ENCODE data around the gene FRK. TPM values are rescaled to one million over a fixed set of nuclear protein-coding genes. Genes with fewer than 3 reads are reported as not detected.
"Not testable (repeated sequence)": the region's sequence is repeated elsewhere in the genome, so short reads cannot be mapped to it uniquely, and the experiment has no call there.

The FRK gene
- total RNA-seq, 2 donors from 2014 or later = 0.02 to 0.05 TPM

GRCh38 chr6:115969930-115970273 lies 90.8 kb downstream of the FRK start:
- no peaks in the 10 kb centered on the region for H3K9me3 Mint-ChIP-seq
- no peak overlapping the region for H3K4me3 Mint-ChIP-seq
- no peak for DNase-seq
- no peaks in the 10 kb centered on the region for H3K36me3 Mint-ChIP-seq (ENCODE audit: insufficient read depth in 2 of 2)
- ATAC-seq (replicated peaks in 1 of 2) = no peak
- H3K4me1 Mint-ChIP-seq (ENCODE audit: low read depth) = no peaks in the 10 kb centered on the region
- H3K27me3 Mint-ChIP-seq (ENCODE audit: low read depth) = peaks cover 4% of the 10 kb centered on the region
- no peak overlapping the region for H3K27ac Mint-ChIP-seq

DNA sequence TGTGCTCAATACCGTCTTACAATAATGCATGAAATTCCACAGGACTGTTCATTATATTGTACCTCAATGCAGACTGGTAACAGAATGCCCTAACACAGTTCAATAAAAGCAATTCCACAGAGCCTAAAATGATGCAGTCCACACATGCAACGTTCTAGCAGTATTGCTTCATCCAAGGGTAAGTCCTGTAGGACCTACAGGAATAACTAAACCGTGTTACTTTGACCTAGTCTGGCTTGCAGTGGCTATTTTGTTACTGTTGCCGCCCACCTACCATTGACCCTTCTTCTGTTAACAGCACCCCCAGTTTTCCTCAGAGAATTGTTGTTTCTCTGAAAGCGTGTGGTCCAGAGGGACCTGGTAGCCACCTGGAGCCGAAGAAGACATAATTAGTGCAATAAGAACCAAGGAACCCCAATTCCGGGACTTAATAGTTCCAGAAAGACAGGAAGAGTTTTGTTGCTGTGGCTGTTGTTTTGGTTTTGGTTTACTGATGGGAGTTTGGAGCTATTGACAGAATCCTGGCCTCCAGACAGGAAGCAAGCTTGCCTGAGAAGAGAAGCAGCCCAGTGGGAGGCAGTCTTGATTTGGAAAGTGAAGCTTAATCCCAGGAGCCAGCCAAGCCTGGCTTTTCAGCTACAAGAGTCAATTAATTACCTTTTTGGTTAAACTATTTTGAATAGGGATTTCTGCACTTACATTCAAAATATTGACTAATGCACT lies 91.3 kb downstream of the FRK start:
- Mint-ChIP-seq H3K27me3 (ENCODE audit: low read depth) (peaks cover 4% of the 10 kb centered on the region), H3K4me3 (no peak overlapping the region), H3K4me1 (ENCODE audit: low read depth) (no peaks in the 10 kb centered on the region), H3K27ac (no peak overlapping the region), H3K9me3 (no peaks in the 10 kb centered on the region), H3K36me3 (ENCODE audit: insufficient read depth in 2 of 2) (no peaks in the 10 kb centered on the region)
- ATAC-seq (replicated peaks in 1 of 2) = no peak
- DNase-seq = no peak

DNA sequence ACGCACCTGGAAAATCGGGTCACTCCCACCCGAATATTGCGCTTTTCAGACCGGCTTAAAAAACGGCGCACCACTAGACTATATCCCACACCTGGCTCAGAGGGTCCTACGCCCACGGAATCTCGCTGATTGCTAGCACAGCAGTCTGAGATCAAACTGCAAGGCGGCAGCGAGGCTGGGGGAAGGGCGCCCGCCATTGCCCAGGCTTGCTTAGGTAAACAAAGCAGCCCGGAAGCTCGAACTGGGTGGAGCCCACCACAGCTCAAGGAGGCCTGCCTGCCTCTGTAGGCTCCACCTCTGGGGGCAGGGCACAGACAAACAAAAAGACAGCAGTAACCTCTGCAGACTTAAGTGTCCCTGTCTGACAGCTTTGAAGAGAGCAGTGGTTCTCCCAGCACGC lies 100.4 kb downstream of the FRK start:
- not testable (repeated sequence) for H3K27me3 Mint-ChIP-seq (ENCODE audit: low read depth); H3K9me3 Mint-ChIP-seq; ATAC-seq (replicated peaks in 1 of 2); H3K27ac Mint-ChIP-seq; H3K4me3 Mint-ChIP-seq; H3K36me3 Mint-ChIP-seq (ENCODE audit: insufficient read depth in 2 of 2); H3K4me1 Mint-ChIP-seq (ENCODE audit: low read depth); DNase-seq

DNA sequence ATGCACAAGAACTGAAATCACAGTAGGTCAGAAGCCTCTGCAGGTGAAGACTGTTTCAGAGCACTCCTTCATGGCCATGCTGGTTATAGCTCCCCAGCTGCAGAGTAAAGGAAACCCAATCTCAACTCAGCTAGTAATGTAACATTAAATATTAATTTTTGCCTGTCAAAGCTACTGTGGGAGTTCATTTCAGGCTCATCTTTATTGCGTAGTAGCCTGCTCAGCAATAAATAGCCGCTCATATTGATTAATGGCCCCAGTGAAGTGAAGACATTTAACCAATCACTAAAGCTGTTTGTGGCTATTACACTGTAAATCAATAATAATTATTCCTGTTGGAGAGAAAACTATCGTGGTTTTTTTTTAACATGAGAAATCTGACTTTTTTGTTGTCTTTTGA lies 101.7 kb downstream of the FRK start:
- no peaks in the 10 kb centered on the region for H3K36me3 Mint-ChIP-seq (ENCODE audit: insufficient read depth in 2 of 2)
- ATAC-seq (replicated peaks in 1 of 2) (no peak), DNase-seq (no peak)
- H3K4me1 Mint-ChIP-seq (ENCODE audit: low read depth) = no peaks in the 10 kb centered on the region
- H3K27me3 Mint-ChIP-seq (ENCODE audit: low read depth) = no peaks in the 10 kb centered on the region
- H3K27ac Mint-ChIP-seq = no peak overlapping the region
- H3K9me3 Mint-ChIP-seq = no peaks in the 10 kb centered on the region
- no peak overlapping the region for H3K4me3 Mint-ChIP-seq

GRCh38 chr6:115954740-115955139 lies 106.0 kb downstream of the FRK start:
- Mint-ChIP-seq H3K4me3 (no peak overlapping the region), H3K36me3 (ENCODE audit: insufficient read depth in 2 of 2) (no peaks in the 10 kb centered on the region), H3K27me3 (ENCODE audit: low read depth) (no peaks in the 10 kb centered on the region), H3K4me1 (ENCODE audit: low read depth) (no peaks in the 10 kb centered on the region), H3K9me3 (peaks cover 0 to 5% of the 10 kb centered on the region in 2 donors), H3K27ac (no peak overlapping the region)
- ATAC-seq (replicated peaks in 1 of 2) = no peak
- DNase-seq = no peak

- H3K36me3 Mint-ChIP-seq (ENCODE audit: insufficient read depth in 2 of 2) = no peaks in the 10 kb centered on the region
- no peak overlapping the region for H3K4me3 Mint-ChIP-seq
Measured at GRCh38 chr6:115948751-115949150, 111.9 kb downstream of the FRK start.

GRCh38 chr6:115947966-115948541 lies 112.6 kb downstream of the FRK start:
- no peaks in the 10 kb centered on the region for H3K4me1 Mint-ChIP-seq (ENCODE audit: low read depth)
- no peak overlapping the region for H3K27ac Mint-ChIP-seq
- ATAC-seq (replicated peaks in 1 of 2) (no peak), DNase-seq (no peak)
- no peaks in the 10 kb centered on the region for H3K27me3 Mint-ChIP-seq (ENCODE audit: low read depth)
- H3K36me3 Mint-ChIP-seq (ENCODE audit: insufficient read depth in 2 of 2) = no peaks in the 10 kb centered on the region
- H3K4me3 Mint-ChIP-seq = no peak overlapping the region
- peaks cover 0 to 9% of the 10 kb centered on the region in 2 donors for H3K9me3 Mint-ChIP-seq

More at GRCh38 chr6:115948751-115949150, 111.9 kb downstream of the FRK start:
- DNase-seq = no peak
- no peak for ATAC-seq (replicated peaks in 1 of 2)
- Mint-ChIP-seq H3K27ac (no peak overlapping the region), H3K4me1 (ENCODE audit: low read depth) (no peaks in the 10 kb centered on the region), H3K9me3 (peaks cover 0 to 9% of the 10 kb centered on the region in 2 donors), H3K27me3 (ENCODE audit: low read depth) (no peaks in the 10 kb centered on the region)

DNA sequence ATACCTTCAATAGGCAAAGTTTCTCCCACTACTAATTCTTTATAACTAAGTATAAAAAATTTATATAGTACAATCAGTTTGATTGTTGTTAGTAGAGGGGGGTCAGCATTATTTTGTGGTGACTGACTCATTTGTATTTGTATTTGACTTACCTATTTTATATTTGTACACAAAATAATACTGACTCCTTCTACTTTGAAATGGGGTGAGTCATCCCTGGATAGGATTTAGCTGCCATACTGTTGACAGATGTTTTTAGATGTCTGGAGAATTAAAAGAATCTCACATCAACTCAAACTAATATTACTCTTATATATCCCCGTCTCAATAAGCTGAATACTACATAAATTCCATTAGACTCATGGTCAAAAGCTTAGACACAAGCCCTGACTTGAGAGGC lies 114.9 kb downstream of the FRK start:
- DNase-seq (no peak), ATAC-seq (replicated peaks in 1 of 2) (no peak)
- H3K4me1 Mint-ChIP-seq (ENCODE audit: low read depth) = no peaks in the 10 kb centered on the region
- H3K9me3 Mint-ChIP-seq = peaks cover 0 to 11% of the 10 kb centered on the region in 2 donors
- H3K27me3 Mint-ChIP-seq (ENCODE audit: low read depth) = no peaks in the 10 kb centered on the region
- no peaks in the 10 kb centered on the region for H3K36me3 Mint-ChIP-seq (ENCODE audit: insufficient read depth in 2 of 2)
- no peak overlapping the region for H3K27ac Mint-ChIP-seq
- no peak overlapping the region for H3K4me3 Mint-ChIP-seq

DNA sequence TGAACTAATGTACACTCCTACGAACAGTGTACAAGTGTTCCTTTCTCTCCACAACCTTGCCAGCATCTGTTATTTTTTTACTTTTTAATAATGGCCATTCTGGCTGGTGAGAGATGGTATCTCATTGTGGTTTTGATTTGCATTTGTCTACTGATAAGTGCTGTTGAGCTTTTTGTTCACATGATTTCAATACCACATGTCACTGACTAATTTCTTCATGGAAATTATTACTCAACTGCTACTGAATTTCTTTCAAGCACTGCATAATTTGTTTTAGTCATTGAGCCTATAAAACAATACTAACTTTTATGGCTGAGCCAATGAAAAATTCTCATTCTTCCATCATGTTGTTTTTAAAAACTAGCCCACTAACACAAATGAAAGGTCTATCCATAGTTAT lies 115.4 kb downstream of the FRK start:
- ATAC-seq (replicated peaks in 1 of 2) = no peak
- Mint-ChIP-seq H3K4me3 (no peak overlapping the region), H3K9me3 (peaks cover 0 to 8% of the 10 kb centered on the region in 2 donors), H3K27me3 (ENCODE audit: low read depth) (no peaks in the 10 kb centered on the region), H3K36me3 (ENCODE audit: insufficient read depth in 2 of 2) (no peaks in the 10 kb centered on the region), H3K27ac (no peak overlapping the region), H3K4me1 (ENCODE audit: low read depth) (no peaks in the 10 kb centered on the region)
- no peak for DNase-seq

GRCh38 chr6:115944829-115945228 lies 115.9 kb downstream of the FRK start:
- H3K4me3 Mint-ChIP-seq; H3K27me3 Mint-ChIP-seq (ENCODE audit: low read depth); H3K27ac Mint-ChIP-seq; H3K4me1 Mint-ChIP-seq (ENCODE audit: low read depth); ATAC-seq (replicated peaks in 1 of 2); H3K36me3 Mint-ChIP-seq (ENCODE audit: insufficient read depth in 2 of 2); DNase-seq; H3K9me3 Mint-ChIP-seq: not testable (repeated sequence)

DNA sequence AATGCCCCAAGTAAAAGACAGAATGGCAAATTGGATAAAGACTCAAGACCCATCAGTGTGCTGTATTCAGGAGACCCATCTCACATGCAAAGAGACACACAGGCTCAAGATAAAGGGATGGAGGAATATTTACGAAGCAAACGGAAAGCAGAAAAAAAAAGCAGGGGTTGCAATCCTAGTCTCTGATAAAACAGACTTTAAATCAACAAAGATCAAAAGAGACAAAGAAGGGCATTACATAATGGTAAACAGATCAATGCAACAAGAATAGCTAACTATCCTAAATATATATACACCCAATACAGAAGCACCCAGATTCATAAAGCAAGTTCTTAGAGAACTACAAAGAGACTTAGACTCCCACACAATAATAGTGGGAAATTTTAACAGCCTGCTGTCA lies 123.2 kb downstream of the FRK start:
- H3K36me3 Mint-ChIP-seq (ENCODE audit: insufficient read depth in 2 of 2); H3K4me3 Mint-ChIP-seq; ATAC-seq (replicated peaks in 1 of 2); H3K9me3 Mint-ChIP-seq; DNase-seq; H3K27me3 Mint-ChIP-seq (ENCODE audit: low read depth); H3K4me1 Mint-ChIP-seq (ENCODE audit: low read depth); H3K27ac Mint-ChIP-seq: not testable (repeated sequence)

- no peak for ATAC-seq (replicated peaks in 1 of 2)
- no peak for DNase-seq
- peaks cover 3 to 4% of the 10 kb centered on the region in 2 donors for H3K9me3 Mint-ChIP-seq
- H3K36me3 Mint-ChIP-seq (ENCODE audit: insufficient read depth in 2 of 2) = peaks cover 0 to 1% of the 10 kb centered on the region in 2 donors
- H3K4me1 Mint-ChIP-seq (ENCODE audit: low read depth) = no peaks in the 10 kb centered on the region
- no peak overlapping the region for H3K27ac Mint-ChIP-seq
- no peak overlapping the region for H3K4me3 Mint-ChIP-seq
- no peaks in the 10 kb centered on the region for H3K27me3 Mint-ChIP-seq (ENCODE audit: low read depth)
Measured at GRCh38 chr6:115935361-115935760, 125.3 kb downstream of the FRK start.

DNA sequence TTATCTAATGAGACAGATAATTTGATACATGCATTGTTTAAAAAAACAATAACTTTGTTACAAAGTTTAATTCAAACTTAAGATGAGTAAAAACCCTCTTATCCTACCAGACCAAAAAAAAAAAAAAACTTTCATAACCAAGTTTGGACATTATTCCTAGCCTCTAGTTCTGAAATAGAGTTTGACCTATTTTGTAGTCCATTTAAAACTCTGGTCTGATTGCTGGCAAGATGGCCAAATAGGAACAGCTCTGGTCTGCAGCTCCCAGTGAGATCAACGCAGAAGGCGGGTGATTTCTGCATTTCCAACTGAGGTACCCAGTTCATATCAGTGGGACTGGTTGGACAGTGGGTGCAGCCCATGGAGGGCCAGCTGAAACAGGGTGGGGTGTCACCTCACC lies 125.9 kb downstream of the FRK start:
- ATAC-seq (replicated peaks in 1 of 2) = no peak
- Mint-ChIP-seq H3K9me3 (peaks cover 3 to 4% of the 10 kb centered on the region in 2 donors), H3K36me3 (ENCODE audit: insufficient read depth in 2 of 2) (peaks cover 0 to 1% of the 10 kb centered on the region in 2 donors), H3K27ac (no peak overlapping the region), H3K4me3 (no peak overlapping the region), H3K27me3 (ENCODE audit: low read depth) (no peaks in the 10 kb centered on the region), H3K4me1 (ENCODE audit: low read depth) (no peaks in the 10 kb centered on the region)
- no peak for DNase-seq

GRCh38 chr6:115934145-115934544 lies 126.5 kb downstream of the FRK start:
- no peak for ATAC-seq (replicated peaks in 1 of 2)
- no peak for DNase-seq
- no peaks in the 10 kb centered on the region for H3K36me3 Mint-ChIP-seq (ENCODE audit: insufficient read depth in 2 of 2)
- no peaks in the 10 kb centered on the region for H3K27me3 Mint-ChIP-seq (ENCODE audit: low read depth)
- H3K27ac Mint-ChIP-seq = no peak overlapping the region
- peaks cover 3 to 4% of the 10 kb centered on the region in 2 donors for H3K9me3 Mint-ChIP-seq
- no peak overlapping the region for H3K4me3 Mint-ChIP-seq
- H3K4me1 Mint-ChIP-seq (ENCODE audit: low read depth) = no peaks in the 10 kb centered on the region

All from activated T-cell treated with anti-CD3 and anti-CD28 coated beads, Interleukin-2, amount 50 U/mL, for 72 hours (primary cell).